Endothelial cell (in vitro differentiated cells): Measurements from ENCODE around the gene ZNRF3. TPM values are rescaled to one million over a fixed set of nuclear protein-coding genes. Genes with fewer than 3 reads are reported as not detected.

Experiments
- DNase-seq: peaks from one replicate; pipeline ENCODE4 v3.0.0; 2021; ENCODE audit warnings: low spot score
- H3K27ac Mint-ChIP-seq: one replicate; pipeline ENCODE4 v1.8.0; 2021; ENCODE audit warnings: mixed read lengths, inconsistent platforms; ENCODE audit not compliant: unreplicated experiment
- H3K27me3 Mint-ChIP-seq: one replicate; pipeline ENCODE4 v1.8.0; 2021; ENCODE audit warnings: mild to moderate bottlenecking, moderate library complexity, mixed read lengths, inconsistent platforms; ENCODE audit not compliant: unreplicated experiment
- H3K36me3 Mint-ChIP-seq: one replicate; pipeline ENCODE4 v1.8.0; 2021; ENCODE audit warnings: mild to moderate bottlenecking, low read depth, mixed read lengths, inconsistent platforms; ENCODE audit not compliant: unreplicated experiment
- H3K4me1 Mint-ChIP-seq: one replicate; pipeline ENCODE4 v1.8.0; 2021; ENCODE audit warnings: mild to moderate bottlenecking, mixed read lengths, inconsistent platforms; ENCODE audit not compliant: unreplicated experiment
- H3K4me3 Mint-ChIP-seq: one replicate; pipeline ENCODE4 v1.8.0; 2021; ENCODE audit warnings: mild to moderate bottlenecking, mixed read lengths, inconsistent platforms; ENCODE audit not compliant: unreplicated experiment
- H3K9me3 Mint-ChIP-seq: one replicate; pipeline ENCODE4 v1.8.0; 2021; ENCODE audit warnings: mixed read lengths, inconsistent platforms; ENCODE audit not compliant: unreplicated experiment
- total RNA-seq: library from RNA; stranded (reverse); fragmentation: NEBNext Ultra II Directional; extraction: Animal tissue kit (Norgen Biotek cat#: 25700); gene quantifications from one replicate; pipeline ENCODE4 v1.2.1, GENCODE V29; 2021; ENCODE audit not compliant: unreplicated experiment
- TF ChIP-seq, protein P1 (sequence below): fragments of 200-600 bp; sonication (generic); IDR thresholded peaks from one replicate; pipeline ENCODE4 v1.5.0; 2021; ENCODE audit warnings: antibody characterized with exemption; ENCODE audit not compliant: unreplicated experiment

ZNRF3 gene
- total RNA-seq, 1 donor from 2014 or later, result 3.3 TPM

DNA sequence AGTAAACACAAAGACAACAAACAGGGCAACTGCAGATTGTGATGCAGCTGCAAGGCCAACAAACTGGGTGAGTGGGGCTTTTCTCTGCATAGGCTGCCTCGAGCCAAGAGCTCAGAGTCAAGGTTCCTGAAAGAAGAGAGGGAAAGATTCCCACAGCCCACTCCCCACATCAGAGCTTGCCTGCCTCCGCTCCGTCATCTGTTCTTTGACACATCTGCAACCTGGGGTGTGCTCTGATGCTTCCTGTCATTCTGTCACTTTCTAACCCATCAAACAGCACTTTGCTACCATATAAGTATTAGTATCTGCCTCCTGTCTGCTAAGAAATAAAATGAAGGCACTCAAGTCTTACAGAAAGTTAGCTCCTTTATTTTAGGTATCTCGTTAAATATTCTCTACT, 131.4 kb downstream of the ZNRF3 start:
- DNase-seq, result no peak
- Mint-ChIP-seq H3K4me3 (no peak overlapping the region), H3K27me3 (peaks cover 4% of the 10 kb centered on the region), H3K27ac (no peak overlapping the region), H3K36me3 (peaks cover 6% of the 10 kb centered on the region), H3K4me1 (peaks cover 10% of the 10 kb centered on the region), H3K9me3 (no peaks in the 10 kb centered on the region)
- TF ChIP-seq, protein P1, sequence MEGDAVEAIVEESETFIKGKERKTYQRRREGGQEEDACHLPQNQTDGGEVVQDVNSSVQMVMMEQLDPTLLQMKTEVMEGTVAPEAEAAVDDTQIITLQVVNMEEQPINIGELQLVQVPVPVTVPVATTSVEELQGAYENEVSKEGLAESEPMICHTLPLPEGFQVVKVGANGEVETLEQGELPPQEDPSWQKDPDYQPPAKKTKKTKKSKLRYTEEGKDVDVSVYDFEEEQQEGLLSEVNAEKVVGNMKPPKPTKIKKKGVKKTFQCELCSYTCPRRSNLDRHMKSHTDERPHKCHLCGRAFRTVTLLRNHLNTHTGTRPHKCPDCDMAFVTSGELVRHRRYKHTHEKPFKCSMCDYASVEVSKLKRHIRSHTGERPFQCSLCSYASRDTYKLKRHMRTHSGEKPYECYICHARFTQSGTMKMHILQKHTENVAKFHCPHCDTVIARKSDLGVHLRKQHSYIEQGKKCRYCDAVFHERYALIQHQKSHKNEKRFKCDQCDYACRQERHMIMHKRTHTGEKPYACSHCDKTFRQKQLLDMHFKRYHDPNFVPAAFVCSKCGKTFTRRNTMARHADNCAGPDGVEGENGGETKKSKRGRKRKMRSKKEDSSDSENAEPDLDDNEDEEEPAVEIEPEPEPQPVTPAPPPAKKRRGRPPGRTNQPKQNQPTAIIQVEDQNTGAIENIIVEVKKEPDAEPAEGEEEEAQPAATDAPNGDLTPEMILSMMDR, result no peak

GRCh38 chr22:29016067-29016938, 132.9 kb downstream of the ZNRF3 start:
- no peak overlapping the region for H3K27ac Mint-ChIP-seq
- no peak for DNase-seq
- peaks cover 10% of the 10 kb centered on the region for H3K4me1 Mint-ChIP-seq
- H3K27me3 Mint-ChIP-seq, result peaks cover 2% of the 10 kb centered on the region
- H3K36me3 Mint-ChIP-seq, result peaks cover 6% of the 10 kb centered on the region
- no peak overlapping the region for H3K4me3 Mint-ChIP-seq
- H3K9me3 Mint-ChIP-seq, result no peaks in the 10 kb centered on the region
- TF ChIP-seq, protein P1, result no peak

DNA sequence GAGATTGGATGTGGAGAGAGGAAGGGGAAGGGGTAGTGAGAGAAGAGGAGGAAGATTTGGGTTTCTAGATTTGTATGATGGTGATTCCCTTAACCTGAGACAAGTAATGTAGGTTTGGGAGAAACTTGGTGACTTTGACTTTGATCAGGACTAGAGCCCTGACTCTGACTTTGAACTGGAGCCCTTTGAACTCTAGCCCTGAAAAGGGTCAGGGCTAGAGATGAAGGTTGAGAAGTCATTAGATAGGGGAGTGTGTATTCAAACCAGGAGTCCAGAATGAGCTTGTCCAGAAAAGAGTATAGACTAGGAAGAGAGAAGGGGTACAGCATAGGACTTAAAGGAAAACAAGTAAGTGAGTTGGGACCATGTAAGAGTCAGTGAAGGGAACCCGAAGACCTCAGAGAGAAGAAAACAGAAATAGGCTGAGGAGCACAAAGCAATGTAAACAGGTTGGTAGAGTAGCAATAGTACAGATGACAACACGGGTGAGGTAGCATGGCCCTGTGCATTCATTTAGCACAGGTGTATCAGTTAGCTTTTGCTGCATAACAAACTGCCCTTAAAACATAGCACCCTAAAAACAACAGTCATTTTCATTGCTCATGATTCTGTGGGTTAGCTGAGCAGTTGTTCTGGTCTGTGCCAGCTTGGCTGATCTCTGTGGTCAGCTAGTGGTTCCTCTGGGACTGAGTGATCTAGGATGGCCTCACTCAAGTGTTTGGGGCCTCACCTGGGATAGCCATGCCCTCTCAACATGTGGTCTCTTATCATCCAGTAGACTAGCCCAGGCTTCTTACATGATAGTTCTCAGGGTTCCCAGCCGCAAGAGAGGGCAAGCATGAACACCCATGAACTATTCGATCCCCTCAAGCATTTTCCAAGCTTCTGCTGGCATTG, 135.2 kb downstream of the ZNRF3 start:
- Mint-ChIP-seq H3K27ac (no peak overlapping the region), H3K4me1 (peaks cover 13% of the 10 kb centered on the region), H3K9me3 (no peaks in the 10 kb centered on the region), H3K27me3 (peaks cover 2% of the 10 kb centered on the region), H3K36me3 (peaks cover 6% of the 10 kb centered on the region), H3K4me3 (no peak overlapping the region)
- no peak for DNase-seq
- TF ChIP-seq, protein P1, result no peak

- H3K27me3 Mint-ChIP-seq, result peaks cover 2% of the 10 kb centered on the region
- peaks cover 6% of the 10 kb centered on the region for H3K36me3 Mint-ChIP-seq
- no peak overlapping the region for H3K4me3 Mint-ChIP-seq
- DNase-seq, result no peak
- H3K9me3 Mint-ChIP-seq, result no peaks in the 10 kb centered on the region
- no peak overlapping the region for H3K27ac Mint-ChIP-seq
- TF ChIP-seq, protein P1, result no peak
- peaks cover 13% of the 10 kb centered on the region for H3K4me1 Mint-ChIP-seq
Measured at GRCh38 chr22:29022101-29022817, 138.9 kb downstream of the ZNRF3 start.
